GM12878 (cell line): Measurements from ENCODE around the gene GCNT4. TPM values are rescaled to one million over a fixed set of nuclear protein-coding genes. Genes with fewer than 3 reads are reported as not detected.

Experiments used
- ATAC-seq: fragments of 200-7000 bp; cut with Tn5 transposase; 3 replicates; pipeline ENCODE4 v1.9.1; 2020; ENCODE audit warnings: mild to moderate bottlenecking, moderate library complexity
- BruUV-seq: library from RNA; stranded (reverse); fragments of 400-500 nt; replicated peaks from 2 replicates; lab custom pipeline; 2021; lab: Mats Ljungman, UMichigan
- CTCF ChIA-PET: fragments of 300-600 bp; sonication (Branson Sonifier 250); formaldehyde crosslinking; extraction: SDS; loops from one replicate; lab custom pipeline; 2021; ENCODE audit warnings: inconsistent platforms; lab: Yijun Ruan, JAX
- POLR2A ChIA-PET: fragments of 350-600 bp; formaldehyde crosslinking; extraction: SDS; loops from one replicate; lab custom pipeline; 2021; ENCODE audit warnings: inconsistent platforms; lab: Charles Lee
- RAD21 ChIA-PET: fragments of 300-600 bp; sonication (Branson Sonifier 250); formaldehyde crosslinking; loops from one replicate; lab custom pipeline; 2023; ENCODE audit warnings: antibody characterized with exemption; ENCODE audit not compliant: unreplicated experiment; lab: Charles Lee
- SMC1A ChIA-PET: fragments of 300-600 bp; sonication (Branson Sonifier 250); formaldehyde crosslinking; loops from one replicate; lab custom pipeline; 2023; ENCODE audit not compliant: unreplicated experiment, uncharacterized antibody; lab: Charles Lee
- DNase-seq: peaks from one replicate; pipeline ENCODE4 v3.0.0-alpha.2; 2011; ENCODE audit warnings: low read depth, low spot score
- FAIRE-seq: peaks from 3 replicates; lab custom pipeline; 2011; peaks lifted over from hg19 to GRCh38; lab: Jason Lieb, UNC
- H2AFZ ChIP-seq: 2 replicates; pipeline ENCODE4 v1.6.0; 2011; ENCODE audit warnings: low read depth, low read length, control low read depth; ENCODE audit not compliant: control insufficient read depth
- H3K27ac ChIP-seq: 2 replicates; pipeline ENCODE4 v1.5.1; 2011; ENCODE audit warnings: control low read depth; ENCODE audit not compliant: control insufficient read depth, insufficient read depth
- H3K27me3 ChIP-seq, 2 experiments: replicated peaks in 1 of 2; 2 replicates each; pipeline versions ENCODE4 v1.6.0 to v1.6.1; 2011; ENCODE audit warnings: low read length in 1 of 2; ENCODE audit not compliant: control insufficient read depth in 2 of 2, insufficient read depth in 2 of 2
- H3K36me3 ChIP-seq, 2 experiments: 2 replicates each; pipeline ENCODE4 v1.5.1; 2011; ENCODE audit warnings: low read length in 1 of 2; ENCODE audit not compliant: control insufficient read depth in 2 of 2, insufficient read depth in 2 of 2
- H3K4me1 ChIP-seq: 2 replicates; pipeline ENCODE4 v1.6.1; 2011; ENCODE audit warnings: mild to moderate bottlenecking, low read length, moderate library complexity, mixed read lengths; ENCODE audit not compliant: control insufficient read depth, insufficient read depth
- H3K4me2 ChIP-seq: 2 replicates; pipeline ENCODE4 v1.6.0; 2011; ENCODE audit warnings: control low read depth; ENCODE audit not compliant: control insufficient read depth, insufficient read depth
- H3K4me3 ChIP-seq: fragments of 200-600 bp; sonication (generic); 2 replicates; pipeline ENCODE4 v1.5.1; 2016
- H3K79me2 ChIP-seq: 2 replicates; pipeline ENCODE4 v1.6.0; 2011; ENCODE audit warnings: low read length; ENCODE audit not compliant: control insufficient read depth, insufficient read depth
- H3K9ac ChIP-seq: 2 replicates; pipeline ENCODE4 v1.8.0; 2011; ENCODE audit warnings: low read length, control low read depth, mixed read lengths; ENCODE audit not compliant: control insufficient read depth, insufficient read depth
- H3K9me3 ChIP-seq: replicated peaks from 3 replicates; pipeline ENCODE4 v1.5.1; 2011; ENCODE audit warnings: mild to moderate bottlenecking, low read length; ENCODE audit not compliant: control insufficient read depth, insufficient read depth
- H4K20me1 ChIP-seq: 2 replicates; pipeline ENCODE4 v1.6.0; 2011; ENCODE audit not compliant: control insufficient read depth, insufficient read depth
- CEBPB ChIP-seq, 2 experiments: fragments of 150-350 bp in 1 of 2; IDR thresholded peaks; 2 replicates each; pipeline ENCODE4 v1.6.1; 2012 to 2014; ENCODE audit warnings: low read depth in 2 of 2, low read length in 2 of 2, borderline replicate concordance in 1 of 2, inconsistent platforms in 1 of 2
- EP300 ChIP-seq, 2 experiments: fragments of 150-350 bp in 1 of 2; IDR thresholded peaks; 2 replicates each; pipeline ENCODE4 v1.6.1; 2011 to 2012; ENCODE audit warnings: low read depth in 2 of 2, low read length in 2 of 2, borderline replicate concordance in 1 of 2, improper control_type of control experiment in 1 of 2, inconsistent platforms in 1 of 2; ENCODE audit not compliant: control insufficient read depth in 1 of 2
- EZH2 ChIP-seq: IDR thresholded peaks from 2 replicates; pipeline ENCODE4 v1.6.1; 2012; ENCODE audit warnings: low read depth, mild to moderate bottlenecking, control low read depth, inconsistent platforms, low read length, borderline replicate concordance; ENCODE audit not compliant: control insufficient read depth
- FOS ChIP-seq: IDR thresholded peaks from 3 replicates; pipeline ENCODE4 v1.6.1; 2011; ENCODE audit warnings: borderline replicate concordance; ENCODE audit not compliant: insufficient read length; ENCODE audit errors: extremely low read depth
- FOXK2 ChIP-seq: fragments of 450-650 bp; IDR thresholded peaks from 2 replicates; pipeline ENCODE4 v1.6.1; 2017; ENCODE audit warnings: mild to moderate bottlenecking, moderate library complexity
- HDGF ChIP-seq: fragments of 450-650 bp; IDR thresholded peaks from 2 replicates; pipeline ENCODE4 v1.6.1; 2016; ENCODE audit warnings: antibody characterized with exemption
- IRF5 ChIP-seq: fragments of 450-650 bp; IDR thresholded peaks from 2 replicates; pipeline ENCODE4 v1.6.1; 2017; ENCODE audit warnings: borderline replicate concordance
- JUND ChIP-seq: IDR thresholded peaks from 2 replicates; pipeline ENCODE4 v1.6.1; 2012; ENCODE audit warnings: low read depth, mild to moderate bottlenecking, low read length, improper control_type of control experiment, moderate library complexity
- NKRF ChIP-seq: fragments of 450-650 bp; conservative IDR thresholded peaks from 2 replicates; pipeline ENCODE4 v1.6.1; 2017; ENCODE audit warnings: mild to moderate bottlenecking, moderate library complexity
- POLR2AphosphoS5 ChIP-seq: IDR thresholded peaks from 2 replicates; pipeline ENCODE4 v1.6.1; 2011; ENCODE audit warnings: mild to moderate bottlenecking, low read length, inconsistent platforms
- SPI1 ChIP-seq: IDR thresholded peaks from 2 replicates; pipeline ENCODE4 v1.6.1; 2011; ENCODE audit warnings: low read depth, mild to moderate bottlenecking, low read length, moderate library complexity, borderline replicate concordance; ENCODE audit not compliant: insufficient read depth
- SRF ChIP-seq, 2 experiments: IDR thresholded peaks; 2 replicates each; pipeline ENCODE4 v1.6.1; 2011; ENCODE audit warnings: low read depth in 2 of 2, low read length in 2 of 2, mild to moderate bottlenecking in 1 of 2, moderate library complexity in 1 of 2
- TCF12 ChIP-seq: IDR thresholded peaks from 2 replicates; pipeline ENCODE4 v1.6.1; 2011; ENCODE audit warnings: low read depth, mild to moderate bottlenecking, low read length
- TCF3 ChIP-seq: IDR thresholded peaks from 2 replicates; pipeline ENCODE4 v1.6.1; 2012; ENCODE audit warnings: low read depth, mild to moderate bottlenecking, low read length, borderline replicate concordance; ENCODE audit not compliant: insufficient read depth
- TCF7 ChIP-seq: IDR thresholded peaks from 2 replicates; pipeline ENCODE4 v1.6.1; 2014; ENCODE audit warnings: antibody characterized with exemption, borderline replicate concordance
- YBX1 ChIP-seq: fragments of 450-650 bp; IDR thresholded peaks from 2 replicates; pipeline ENCODE4 v1.6.1; 2016; ENCODE audit warnings: antibody characterized with exemption
- ZNF274 ChIP-seq: IDR thresholded peaks from one replicate; pipeline ENCODE4 v1.8.0; 2011; ENCODE audit not compliant: insufficient read length, insufficient read depth
- WGBS: methylation state at CpG from one replicate; pipeline ENCODE4 v1.1.6; 2016; ENCODE audit warnings: low lambda C conversion rate; ENCODE audit not compliant: insufficient replicate concordance, insufficient coverage; ENCODE audit errors: missing lambda C conversion rate; 5-methylcytosine and 5-hydroxymethylcytosine counted together
- in situ Hi-C: fragments of 300-500 bp; cut with MboI; formaldehyde crosslinking; loops from 9 replicates; pipeline ENCODE4 v1.14.3; 2018; ENCODE audit warnings: mixed read lengths
- intact Hi-C: fragments of 100-400 bp; cut with micrococcal nuclease; formaldehyde crosslinking; loops from one replicate; pipeline ENCODE4 v1.14.2; 2022; ENCODE audit not compliant: unreplicated experiment
- polyA plus RNA-seq, 11 experiments: library from polyadenylated mRNA; depleted of rRNA in 4 of 11; unstranded in 6 of 11; stranded (reverse) in 5 of 11; fragments of >200 nt; fragmentation: Nextera tagmentation in 4 of 11; fragmentation: Illumina TruSeq in 1 of 11; extraction: Ambion mirVana in 4 of 11; extraction: Trizol in 1 of 11; gene quantifications; 1 replicate in 1 of 11; 2 replicates in 10 of 11; pipeline versions ENCODE4 v1.2.1 to v1.2.3, GENCODE V29; 2011 to 2016; ENCODE audit warnings: inconsistent platforms in 2 of 11, missing spikeins in 2 of 11, low read depth in 1 of 11
- total RNA-seq, 4 experiments: library from RNA; depleted of rRNA in 3 of 4; stranded (reverse); fragments of >200 nt in 3 of 4; fragmentation: Illumina TruSeq in 1 of 4; extraction: Trizol in 1 of 4; gene quantifications; 2 replicates each; pipeline versions ENCODE4 v1.2.1 to v1.2.3, GENCODE V29; 2013 to 2021
- TF ChIP-seq, protein P1 (sequence below): fragments of 450-650 bp; IDR thresholded peaks from 2 replicates; pipeline ENCODE4 v1.6.1; 2017; ENCODE audit warnings: low read depth, mild to moderate bottlenecking, moderate library complexity

Gene GCNT4
- total and polyA plus RNA-seq, 10 of the 15 experiments (the other 5 are each of a cell fraction or from before 2014, with no cell fraction given): 0.03 to 0.04 TPM; not detected in 8

DNA sequence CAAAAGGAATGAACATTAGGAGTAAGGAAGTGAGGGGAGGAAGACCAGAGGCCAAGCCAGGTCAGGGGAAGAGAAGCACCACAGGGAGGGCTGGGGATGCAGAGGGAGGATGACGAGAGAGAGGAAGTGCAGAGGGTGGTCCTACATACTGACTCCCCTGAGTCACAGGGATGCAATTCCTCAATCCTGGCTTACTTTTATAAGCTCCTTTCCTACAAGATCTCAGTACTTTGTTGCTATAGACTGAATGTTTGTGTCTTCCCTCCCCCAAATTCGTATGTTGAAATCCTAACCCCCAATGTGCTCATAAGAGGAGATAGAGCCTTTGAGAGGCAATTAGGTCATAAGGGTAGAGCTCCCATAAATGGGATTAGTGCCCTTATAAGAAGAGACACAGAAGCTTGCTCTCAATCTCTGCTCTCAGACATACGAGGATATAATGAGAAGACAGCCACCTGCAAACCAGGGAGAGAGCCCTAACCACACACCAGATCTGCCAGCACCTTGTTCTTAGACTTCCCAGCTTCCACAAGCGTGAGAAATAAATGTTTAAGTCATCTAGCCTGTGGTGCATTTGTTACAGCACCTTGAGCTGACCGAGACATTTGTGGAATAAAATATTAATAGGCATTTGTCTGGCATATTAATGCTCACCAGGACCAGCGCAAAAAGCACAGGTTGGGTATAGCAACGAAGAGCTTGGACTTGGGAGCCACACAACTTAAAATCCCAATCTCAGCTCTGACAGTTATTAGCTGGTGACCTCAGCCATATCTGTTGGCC lies 33.4 kb downstream of the GCNT4 start:
- no TSS peak for BruUV-seq
- ChIA-PET RAD21 (no interaction called here), CTCF (no interaction called here), SMC1A (no interaction called here), POLR2A (interaction anchor here (0.6 kb wide), 1 partner anchor 168 kb away, joined by 4 read pairs; no protein-coding TSS in a partner anchor)
- FAIRE-seq (no peak), DNase-seq (no peak), ATAC-seq (no peak)
- Histone ChIP-seq H2AFZ (no peak overlapping the region), H4K20me1 (no peaks in the 10 kb centered on the region), H3K4me2 (no peak overlapping the region), H3K27ac (no peak overlapping the region), H3K27me3 (no peaks in the 10 kb centered on the region), H3K4me3 (no peak overlapping the region), H3K9ac (no peak overlapping the region), H3K4me1 (no peaks in the 10 kb centered on the region), H3K36me3 (no peaks in the 10 kb centered on the region), H3K9me3 (no peaks in the 10 kb centered on the region; the same call in 2 of the 3 replicates), H3K79me2 (no peaks in the 10 kb centered on the region)
- 22% methylated on average over 7 of the region's 7 CpGs for WGBS
- in situ Hi-C loops: no loop called here
- intact Hi-C loops: no loop called here
- TF ChIP-seq TCF12 (no peak), HDGF (no peak), JUND (no peak), FOXK2 (no peak), TCF7 (no peak), FOS (no peak), YBX1 (no peak), IRF5 (no peak), CEBPB (IDR thresholded peaks at IDR 0.05; ENCODE audit: borderline replicate concordance in 1 of 2, low read depth in 2 of 2, low read length in 2 of 2) (no peak), POLR2AphosphoS5 (no peak), EP300 (IDR thresholded peaks at IDR 0.05; ENCODE audit: borderline replicate concordance in 1 of 2, control insufficient read depth in 1 of 2, low read depth in 2 of 2, low read length in 2 of 2) (no peak), TCF3 (no peak), ZNF274 (no peak), SPI1 (no peak), SRF (IDR thresholded peaks at IDR 0.05; ENCODE audit: low read depth in 2 of 2, low read length in 2 of 2) (no peak), NKRF (no peak), EZH2 (no peak)
- TF ChIP-seq, protein P1, sequence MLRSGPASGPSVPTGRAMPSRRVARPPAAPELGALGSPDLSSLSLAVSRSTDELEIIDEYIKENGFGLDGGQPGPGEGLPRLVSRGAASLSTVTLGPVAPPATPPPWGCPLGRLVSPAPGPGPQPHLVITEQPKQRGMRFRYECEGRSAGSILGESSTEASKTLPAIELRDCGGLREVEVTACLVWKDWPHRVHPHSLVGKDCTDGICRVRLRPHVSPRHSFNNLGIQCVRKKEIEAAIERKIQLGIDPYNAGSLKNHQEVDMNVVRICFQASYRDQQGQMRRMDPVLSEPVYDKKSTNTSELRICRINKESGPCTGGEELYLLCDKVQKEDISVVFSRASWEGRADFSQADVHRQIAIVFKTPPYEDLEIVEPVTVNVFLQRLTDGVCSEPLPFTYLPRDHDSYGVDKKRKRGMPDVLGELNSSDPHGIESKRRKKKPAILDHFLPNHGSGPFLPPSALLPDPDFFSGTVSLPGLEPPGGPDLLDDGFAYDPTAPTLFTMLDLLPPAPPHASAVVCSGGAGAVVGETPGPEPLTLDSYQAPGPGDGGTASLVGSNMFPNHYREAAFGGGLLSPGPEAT: no peak
